Measurements from ENCODE around the gene CATSPERE.

DNA sequence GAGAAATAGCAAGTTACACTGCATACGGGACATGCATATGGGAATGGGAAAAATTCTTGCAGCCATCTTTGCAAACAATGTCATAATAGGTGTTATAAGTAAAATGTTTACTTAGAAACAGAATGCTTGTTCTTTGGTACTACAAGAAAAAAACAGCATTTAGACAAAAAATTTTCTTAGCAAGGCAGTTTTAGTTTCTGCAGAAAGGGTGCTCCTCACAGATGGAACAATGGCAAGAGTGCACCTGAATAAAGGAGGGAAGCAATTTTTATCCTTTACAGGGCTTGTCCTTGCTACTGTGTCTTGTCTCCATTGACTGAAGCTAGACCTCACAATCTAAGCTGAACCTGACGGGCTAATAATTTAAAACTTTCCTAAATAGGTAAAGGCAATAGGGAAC, 112.7 kb downstream of the CATSPERE start:
- TF ChIP-seq, protein P1, sequence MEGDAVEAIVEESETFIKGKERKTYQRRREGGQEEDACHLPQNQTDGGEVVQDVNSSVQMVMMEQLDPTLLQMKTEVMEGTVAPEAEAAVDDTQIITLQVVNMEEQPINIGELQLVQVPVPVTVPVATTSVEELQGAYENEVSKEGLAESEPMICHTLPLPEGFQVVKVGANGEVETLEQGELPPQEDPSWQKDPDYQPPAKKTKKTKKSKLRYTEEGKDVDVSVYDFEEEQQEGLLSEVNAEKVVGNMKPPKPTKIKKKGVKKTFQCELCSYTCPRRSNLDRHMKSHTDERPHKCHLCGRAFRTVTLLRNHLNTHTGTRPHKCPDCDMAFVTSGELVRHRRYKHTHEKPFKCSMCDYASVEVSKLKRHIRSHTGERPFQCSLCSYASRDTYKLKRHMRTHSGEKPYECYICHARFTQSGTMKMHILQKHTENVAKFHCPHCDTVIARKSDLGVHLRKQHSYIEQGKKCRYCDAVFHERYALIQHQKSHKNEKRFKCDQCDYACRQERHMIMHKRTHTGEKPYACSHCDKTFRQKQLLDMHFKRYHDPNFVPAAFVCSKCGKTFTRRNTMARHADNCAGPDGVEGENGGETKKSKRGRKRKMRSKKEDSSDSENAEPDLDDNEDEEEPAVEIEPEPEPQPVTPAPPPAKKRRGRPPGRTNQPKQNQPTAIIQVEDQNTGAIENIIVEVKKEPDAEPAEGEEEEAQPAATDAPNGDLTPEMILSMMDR (conservative IDR thresholded peaks at IDR 0.05 in 1 of 2, IDR thresholded peaks at IDR 0.05 in 1 of 2; ENCODE audit: extremely low read depth in 1 of 2, insufficient read depth in 1 of 2, low read depth in 1 of 2, low read length in 2 of 2) = no peak
- TF ChIP-seq EZH2 (IDR thresholded peaks at IDR 0.05; ENCODE audit: borderline replicate concordance, low read length) = no peak

Data from mammary epithelial cell (primary cell).